H9 (cell line): Measurements from ENCODE around the gene NPIPA5. TPM values are rescaled to one million over a fixed set of nuclear protein-coding genes. Genes with fewer than 3 reads are reported as not detected.
A peak's percentile ranks its signal among the peaks of the same experiment; 100 is the strongest.

Experiments used
- DNase-seq: peaks from one replicate; pipeline ENCODE4 v3.0.0-alpha.2; 2017
- H2AFZ ChIP-seq: one replicate; pipeline ENCODE4 v1.6.1; 2013; ENCODE audit warnings: mild to moderate bottlenecking, low read length, control low read depth, moderate library complexity
- H2AK5ac ChIP-seq: 2 replicates; pipeline ENCODE4 v1.6.1; 2013; ENCODE audit warnings: low read length, control low read depth, mixed read lengths; ENCODE audit not compliant: insufficient read length
- H2BK120ac ChIP-seq: one replicate; pipeline ENCODE4 v1.6.1; 2013; ENCODE audit warnings: low read depth, mild to moderate bottlenecking, low read length, control low read depth, inconsistent platforms; ENCODE audit not compliant: poor library complexity, severe bottlenecking
- H2BK12ac ChIP-seq: 2 replicates; pipeline ENCODE4 v1.6.1; 2013; ENCODE audit warnings: low read length, control low read depth, mixed read lengths, low read depth; ENCODE audit not compliant: insufficient read length
- H2BK15ac ChIP-seq: 2 replicates; pipeline ENCODE4 v1.6.1; 2013; ENCODE audit warnings: low read depth, low read length, control low read depth
- H2BK20ac ChIP-seq: one replicate; pipeline ENCODE4 v1.6.1; 2013; ENCODE audit warnings: low read depth, mild to moderate bottlenecking, low read length, control low read depth, inconsistent platforms; ENCODE audit not compliant: poor library complexity, severe bottlenecking
- H2BK5ac ChIP-seq: 2 replicates; pipeline ENCODE4 v1.6.1; 2013; ENCODE audit warnings: low read length, control low read depth, mixed read lengths; ENCODE audit not compliant: insufficient read length
- H3K14ac ChIP-seq: 2 replicates; pipeline ENCODE4 v1.6.1; 2013; ENCODE audit warnings: low read length, control low read depth; ENCODE audit not compliant: insufficient read depth
- H3K18ac ChIP-seq: 2 replicates; pipeline ENCODE4 v1.6.1; 2013; ENCODE audit warnings: low read depth, mild to moderate bottlenecking, mixed read lengths, low read length, control low read depth; ENCODE audit not compliant: insufficient read length
- H3K23ac ChIP-seq: 2 replicates; pipeline ENCODE4 v1.6.1; 2013; ENCODE audit warnings: low read length, control low read depth, mixed read lengths, low read depth; ENCODE audit not compliant: insufficient read length
- H3K23me2 ChIP-seq: 2 replicates; pipeline ENCODE4 v1.6.1; 2013; ENCODE audit warnings: low read depth, mild to moderate bottlenecking, mixed read lengths, low read length, control low read depth; ENCODE audit not compliant: insufficient read length, poor library complexity, severe bottlenecking
- H3K27ac ChIP-seq: 2 replicates; pipeline ENCODE4 v1.5.1; 2013; ENCODE audit warnings: low read length, control low read depth, mixed read lengths, low read depth; ENCODE audit not compliant: insufficient read length
- H3K27me3 ChIP-seq: 2 replicates; pipeline ENCODE4 v1.6.1; 2013; ENCODE audit warnings: low read length, control low read depth, inconsistent platforms; ENCODE audit not compliant: insufficient read depth
- H3K4ac ChIP-seq: 2 replicates; pipeline ENCODE4 v1.6.1; 2013; ENCODE audit warnings: low read depth, mild to moderate bottlenecking, control low read depth, inconsistent platforms, low read length, moderate library complexity
- H3K4me1 ChIP-seq: 2 replicates; pipeline ENCODE4 v1.6.1; 2013; ENCODE audit warnings: low read length, control low read depth, inconsistent platforms; ENCODE audit not compliant: insufficient read depth
- H3K4me2 ChIP-seq: 2 replicates; pipeline ENCODE4 v1.6.1; 2013; ENCODE audit warnings: low read length, control low read depth, mixed read lengths; ENCODE audit not compliant: insufficient read length, insufficient read depth
- H3K56ac ChIP-seq: 2 replicates; pipeline ENCODE4 v1.6.1; 2013; ENCODE audit warnings: low read depth, mild to moderate bottlenecking, mixed read lengths, low read length, control low read depth; ENCODE audit not compliant: insufficient read length
- H3K79me1 ChIP-seq: 2 replicates; pipeline ENCODE4 v1.6.1; 2013; ENCODE audit warnings: low read depth, mild to moderate bottlenecking, moderate library complexity, low read length, control low read depth, inconsistent platforms; ENCODE audit not compliant: insufficient read depth, poor library complexity, severe bottlenecking
- H3K79me2 ChIP-seq: 2 replicates; pipeline ENCODE4 v1.6.1; 2013; ENCODE audit warnings: low read length, control low read depth, inconsistent platforms; ENCODE audit not compliant: insufficient read depth
- H3K9ac ChIP-seq: 2 replicates; pipeline ENCODE4 v1.6.1; 2013; ENCODE audit warnings: low read length, control low read depth, mixed read lengths; ENCODE audit not compliant: insufficient read length; ENCODE audit errors: extremely low read depth
- H3K9me3 ChIP-seq: one replicate; pipeline ENCODE4 v1.6.1; 2013; ENCODE audit warnings: low read depth, low read length, inconsistent platforms; ENCODE audit not compliant: control insufficient read depth
- H3T11ph ChIP-seq: one replicate; pipeline ENCODE4 v1.6.1; 2013; ENCODE audit warnings: mild to moderate bottlenecking, low read length, control low read depth, inconsistent platforms
- H4K20me1 ChIP-seq: one replicate; pipeline ENCODE4 v1.6.1; 2013; ENCODE audit not compliant: control insufficient read depth, insufficient read length, insufficient read depth
- H4K5ac ChIP-seq: 2 replicates; pipeline ENCODE4 v1.6.1; 2013; ENCODE audit warnings: low read depth, mild to moderate bottlenecking, mixed read lengths, low read length, control low read depth; ENCODE audit not compliant: insufficient read length
- H4K8ac ChIP-seq: replicated peaks from 2 replicates; pipeline ENCODE4 v1.6.1; 2013; ENCODE audit warnings: low read length, control low read depth, mixed read lengths, low read depth; ENCODE audit not compliant: insufficient read length
- H4K91ac ChIP-seq: 2 replicates; pipeline ENCODE4 v1.6.1; 2013; ENCODE audit warnings: low read depth, mild to moderate bottlenecking, moderate library complexity, mixed read lengths, low read length, control low read depth; ENCODE audit not compliant: insufficient read length
- H3K27ac Mint-ChIP-seq, 3 experiments: 2 replicates in 2 of 3; 3 replicates in 1 of 3; pipeline ENCODE4 v1.8.0; 2020 to 2021; ENCODE audit warnings: mixed read lengths in 3 of 3, mild to moderate bottlenecking in 1 of 3, moderate library complexity in 1 of 3
- H3K27me3 Mint-ChIP-seq: 2 replicates; pipeline ENCODE4 v1.8.0; 2021; ENCODE audit warnings: low read depth, mild to moderate bottlenecking, moderate library complexity, mixed read lengths
- H3K36me3 Mint-ChIP-seq, 3 experiments: 2 replicates in 2 of 3; 3 replicates in 1 of 3; pipeline ENCODE4 v1.8.0; 2020 to 2021; ENCODE audit warnings: low read depth in 3 of 3, mixed read lengths in 3 of 3; ENCODE audit not compliant: insufficient read depth in 1 of 3
- H3K4me1 Mint-ChIP-seq, 2 experiments: 2 replicates each; pipeline ENCODE4 v1.8.0; 2020; ENCODE audit warnings: mixed read lengths in 2 of 2
- H3K4me3 Mint-ChIP-seq, 2 experiments: 2 replicates in 1 of 2; 3 replicates in 1 of 2; pipeline ENCODE4 v1.8.0; 2020 to 2021; ENCODE audit warnings: mild to moderate bottlenecking in 2 of 2, mixed read lengths in 2 of 2, moderate library complexity in 1 of 2
- H3K9me3 Mint-ChIP-seq, 2 experiments: 2 replicates in 1 of 2; 3 replicates in 1 of 2; pipeline ENCODE4 v1.8.0; 2020; ENCODE audit warnings: mild to moderate bottlenecking in 2 of 2, mixed read lengths in 2 of 2, moderate library complexity in 1 of 2
- WGBS: extraction: QIAGEN DNeasy Blood & Tissue Kit; methylation state at CpG from one replicate; pipeline ENCODE4 v1.1.7; 2013; ENCODE audit warnings: missing lambda C conversion rate, low lambda C conversion rate, mixed read lengths; ENCODE audit not compliant: insufficient read length; ENCODE audit errors: extremely low coverage; 5-methylcytosine and 5-hydroxymethylcytosine counted together
- total RNA-seq: library from RNA; stranded (reverse); gene quantifications from 2 replicates; pipeline ENCODE4 v1.2.1, GENCODE V29; 2021
- TF ChIP-seq, protein P1 (sequence below): fragments of 200-600 bp; sonication (generic); conservative IDR thresholded peaks from 3 replicates; pipeline ENCODE4 v1.8.0; 2021; ENCODE audit warnings: antibody characterized with exemption, mild to moderate bottlenecking

Gene NPIPA5
- total RNA-seq, 1 experiment from 2014 or later: 5.2 TPM

DNA sequence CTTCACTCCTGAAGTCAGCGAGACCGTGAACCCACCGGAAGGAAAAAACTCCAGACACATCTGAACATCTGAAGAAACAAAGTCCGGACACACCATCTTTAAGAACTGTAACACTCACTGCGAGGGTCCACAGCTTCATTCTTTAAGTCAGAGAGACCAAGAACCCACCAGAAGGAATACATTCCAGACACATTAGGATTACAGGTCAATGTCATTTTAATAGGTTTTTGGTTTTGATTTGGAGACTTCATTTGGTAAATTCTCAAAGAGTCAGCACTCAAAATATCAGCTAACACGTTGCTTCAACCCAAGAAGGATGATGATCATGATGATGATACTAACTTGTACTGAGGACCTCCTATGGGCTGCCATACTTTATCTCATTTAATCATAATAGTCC, 48.7 kb upstream of the NPIPA5 start:
- H3K79me2 ChIP-seq: no peaks in the 10 kb centered on the region
- no CpG with 5 or more reads among the region's 6 CpGs for WGBS
- no peak overlapping the region for H3K18ac ChIP-seq
- no peak for DNase-seq
- no peak overlapping the region for H2BK20ac ChIP-seq
- no peak overlapping the region for H3K27ac ChIP-seq
- no peak overlapping the region for H2BK15ac ChIP-seq
- no peak overlapping the region for H2AK5ac ChIP-seq
- no peak overlapping the region for H3K23ac ChIP-seq
- H3K14ac ChIP-seq: no peak overlapping the region
- no peak overlapping the region for H4K5ac ChIP-seq
- no peaks in the 10 kb centered on the region for H3K4me1 ChIP-seq
- no peak overlapping the region for H3K4ac ChIP-seq
- Mint-ChIP-seq H3K27ac (peak overlapping the region in 1 of 3 experiments; percentile 63; a peak in 3 of 7 replicates), H3K4me1 (peaks cover 0 to 2% of the 10 kb centered on the region in 2 experiments; a peak in 1 of 4 replicates), H3K36me3 (no peaks in the 10 kb centered on the region), H3K9me3 (no peaks in the 10 kb centered on the region), H3K27me3 (no peaks in the 10 kb centered on the region), H3K4me3 (no peak overlapping the region)
- no peak overlapping the region for H2BK12ac ChIP-seq
- H4K91ac ChIP-seq: no peak overlapping the region
- H3K4me2 ChIP-seq: no peak overlapping the region
- no peak overlapping the region for H3K9ac ChIP-seq
- H3K56ac ChIP-seq: no peak overlapping the region
- H2BK5ac ChIP-seq: no peak overlapping the region
- H3K79me1 ChIP-seq: no peaks in the 10 kb centered on the region
- H3K23me2 ChIP-seq: no peaks in the 10 kb centered on the region
- TF ChIP-seq, protein P1, sequence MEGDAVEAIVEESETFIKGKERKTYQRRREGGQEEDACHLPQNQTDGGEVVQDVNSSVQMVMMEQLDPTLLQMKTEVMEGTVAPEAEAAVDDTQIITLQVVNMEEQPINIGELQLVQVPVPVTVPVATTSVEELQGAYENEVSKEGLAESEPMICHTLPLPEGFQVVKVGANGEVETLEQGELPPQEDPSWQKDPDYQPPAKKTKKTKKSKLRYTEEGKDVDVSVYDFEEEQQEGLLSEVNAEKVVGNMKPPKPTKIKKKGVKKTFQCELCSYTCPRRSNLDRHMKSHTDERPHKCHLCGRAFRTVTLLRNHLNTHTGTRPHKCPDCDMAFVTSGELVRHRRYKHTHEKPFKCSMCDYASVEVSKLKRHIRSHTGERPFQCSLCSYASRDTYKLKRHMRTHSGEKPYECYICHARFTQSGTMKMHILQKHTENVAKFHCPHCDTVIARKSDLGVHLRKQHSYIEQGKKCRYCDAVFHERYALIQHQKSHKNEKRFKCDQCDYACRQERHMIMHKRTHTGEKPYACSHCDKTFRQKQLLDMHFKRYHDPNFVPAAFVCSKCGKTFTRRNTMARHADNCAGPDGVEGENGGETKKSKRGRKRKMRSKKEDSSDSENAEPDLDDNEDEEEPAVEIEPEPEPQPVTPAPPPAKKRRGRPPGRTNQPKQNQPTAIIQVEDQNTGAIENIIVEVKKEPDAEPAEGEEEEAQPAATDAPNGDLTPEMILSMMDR: no peak
- no peak overlapping the region for H4K8ac ChIP-seq
- H4K20me1 ChIP-seq: no peaks in the 10 kb centered on the region
- no peak overlapping the region for H2AFZ ChIP-seq
- no peaks in the 10 kb centered on the region for H3K27me3 ChIP-seq
- no peak overlapping the region for H2BK120ac ChIP-seq
- H3K9me3 ChIP-seq: no peaks in the 10 kb centered on the region
- no peak overlapping the region for H3T11ph ChIP-seq
